ENCODE measurements around the gene PRR23E.

PRR23E gene

DNA sequence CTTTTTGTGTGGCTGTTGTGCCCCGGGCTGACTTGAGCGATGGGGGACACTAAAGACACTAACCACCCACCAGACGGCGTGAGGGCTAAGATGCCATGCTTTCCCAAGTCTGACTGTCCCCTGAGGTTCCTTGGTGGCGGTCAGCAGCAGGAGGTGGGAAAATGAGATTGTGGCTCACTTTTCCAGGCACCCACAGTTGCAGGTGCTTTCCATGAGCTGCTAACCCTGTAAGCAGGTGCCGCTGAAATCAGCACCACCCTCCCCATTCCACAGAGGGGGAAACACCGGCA lies 17.7 kb downstream of the PRR23E start:
- no peak for DNase-seq

DNA sequence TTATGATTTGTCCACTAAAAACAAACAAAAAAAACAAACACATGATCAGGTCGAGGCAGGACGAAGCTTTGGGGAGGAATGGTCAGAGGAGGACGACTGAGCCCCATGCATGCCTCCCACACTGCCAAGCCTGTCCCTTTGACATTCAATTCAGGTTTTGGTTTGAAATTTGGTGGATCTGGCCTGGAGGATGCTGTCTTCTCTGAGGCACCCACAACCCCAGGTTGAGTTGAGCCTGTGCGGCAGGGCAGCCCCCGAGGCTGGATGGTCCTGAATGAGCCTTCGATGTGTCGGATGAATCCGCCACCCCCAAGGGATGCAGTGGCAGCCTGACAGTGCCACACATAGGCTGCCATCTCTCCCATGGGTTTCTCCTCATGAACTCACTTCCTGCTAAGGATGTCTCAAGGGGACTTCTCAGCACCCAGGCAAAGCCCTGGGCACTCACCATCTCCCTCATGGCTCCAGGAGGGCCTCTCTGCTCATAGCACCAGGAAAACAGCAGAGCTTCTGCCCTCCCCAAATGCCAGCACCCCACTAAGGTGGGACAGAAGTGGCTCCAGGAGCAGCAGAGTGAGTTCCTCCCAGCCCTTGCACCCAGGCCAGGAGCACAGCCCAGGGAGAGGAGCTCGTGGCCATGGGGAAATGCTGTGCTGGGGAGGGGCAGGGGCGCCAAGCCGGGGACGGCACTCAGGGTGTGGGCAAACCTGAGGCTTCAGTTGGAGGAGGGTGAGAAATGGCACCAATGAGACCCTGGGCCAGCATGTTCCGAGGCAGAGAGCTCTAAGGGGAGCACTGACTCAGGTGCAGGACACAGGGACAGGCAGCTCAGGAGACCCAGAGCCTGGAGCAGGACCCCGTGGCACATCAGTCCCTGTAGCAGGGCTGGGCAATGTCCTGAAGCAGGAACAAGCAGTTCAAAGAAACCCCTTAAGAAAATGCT lies 18.5 kb downstream of the PRR23E start:
- no peak for DNase-seq

DNA sequence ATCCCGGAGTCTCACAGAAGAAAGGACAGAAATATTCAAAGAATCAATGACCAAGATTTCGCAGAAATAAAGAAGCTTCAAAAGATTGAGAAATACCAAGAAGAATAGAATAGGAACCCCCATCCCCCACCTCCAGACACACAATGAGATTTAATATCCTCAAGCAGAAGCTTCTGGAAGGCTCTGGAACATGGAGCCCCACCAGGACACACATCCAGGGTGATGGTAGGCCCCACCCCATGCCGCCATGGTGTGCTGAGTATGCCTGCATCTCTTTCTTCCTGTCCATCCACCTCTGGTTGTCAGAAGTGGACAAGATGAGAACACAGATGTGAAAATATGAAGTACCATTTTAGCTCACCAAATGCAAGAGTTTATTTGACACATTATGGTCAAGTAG lies 19.3 kb downstream of the PRR23E start:
- no peak for DNase-seq

GRCh38 chr3:127212711-127213110 lies 19.8 kb downstream of the PRR23E start:
- DNase-seq = no peak

DNA sequence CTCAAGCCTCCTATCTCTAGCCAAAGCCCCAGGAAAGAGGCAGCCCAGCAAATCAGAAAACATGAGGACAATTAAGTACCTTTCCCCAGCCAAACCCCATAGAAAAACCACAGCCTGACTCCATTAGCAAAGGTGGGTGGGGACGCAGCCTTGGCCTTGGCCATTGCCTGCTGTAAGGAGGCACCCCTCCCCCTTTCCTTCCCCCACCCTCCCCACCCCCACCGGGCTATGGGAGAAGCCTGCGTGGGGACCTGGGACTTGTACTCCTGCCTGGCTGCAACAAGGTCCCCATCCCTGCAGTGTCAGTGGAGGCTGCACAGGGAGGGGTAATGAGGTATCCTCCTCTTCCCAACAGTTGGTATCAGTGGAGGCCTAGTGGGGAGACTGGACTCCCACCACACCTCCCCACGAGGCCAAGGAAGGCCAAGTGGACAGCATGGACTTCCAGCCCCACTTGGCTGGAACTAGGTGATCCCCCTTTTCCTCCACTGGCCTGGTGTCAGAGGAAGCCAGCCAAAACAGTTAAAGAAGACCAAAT lies 20.5 kb downstream of the PRR23E start:
- DNase-seq = no peak

GRCh38 chr3:127214975-127215374 lies 22.0 kb downstream of the PRR23E start:
- DNase-seq = no peak

GRCh38 chr3:127215714-127216414 lies 22.9 kb downstream of the PRR23E start:
- no peak for DNase-seq

DNA sequence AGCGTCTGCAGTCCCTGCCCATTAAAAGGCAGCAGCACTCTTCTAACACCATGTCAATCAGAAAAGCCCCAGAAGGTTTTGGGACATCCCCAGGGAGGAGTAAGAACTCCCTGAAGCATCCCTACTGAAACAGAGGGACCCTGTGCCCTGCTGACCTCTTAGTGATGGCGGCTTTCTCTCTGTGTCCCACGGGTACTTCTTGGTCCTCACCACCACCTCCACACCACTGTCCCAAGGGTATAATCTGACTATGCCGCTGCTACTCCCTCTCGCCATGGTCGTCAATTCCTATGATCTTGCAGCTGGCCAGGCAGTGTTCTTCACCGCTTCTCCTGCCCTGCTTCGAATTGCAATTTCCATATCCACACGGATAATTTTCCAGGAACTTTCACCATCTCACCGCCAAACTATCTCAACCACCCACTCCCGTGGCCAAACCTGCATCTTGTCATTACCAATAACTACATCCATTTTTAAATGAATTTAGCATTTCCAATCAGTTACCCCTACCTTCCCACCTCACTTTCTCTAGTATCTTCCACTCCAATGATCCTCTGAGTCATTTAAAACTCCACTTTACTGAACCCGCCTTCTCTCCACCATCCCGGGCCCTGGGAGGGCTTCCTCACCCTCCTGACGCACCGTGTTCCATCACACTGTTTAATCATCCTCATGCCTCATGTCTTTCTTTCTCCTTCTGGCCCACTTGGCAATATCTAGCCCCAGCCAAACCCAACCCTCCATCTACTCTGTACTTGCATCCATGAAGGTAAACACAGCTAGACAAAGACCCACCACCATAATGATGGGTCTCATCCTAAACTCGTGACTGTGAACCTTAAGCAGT lies 23.7 kb downstream of the PRR23E start:
- DNase-seq = no peak

GRCh38 chr3:127217596-127218453 lies 24.9 kb downstream of the PRR23E start:
- DNase-seq = no peak

DNA sequence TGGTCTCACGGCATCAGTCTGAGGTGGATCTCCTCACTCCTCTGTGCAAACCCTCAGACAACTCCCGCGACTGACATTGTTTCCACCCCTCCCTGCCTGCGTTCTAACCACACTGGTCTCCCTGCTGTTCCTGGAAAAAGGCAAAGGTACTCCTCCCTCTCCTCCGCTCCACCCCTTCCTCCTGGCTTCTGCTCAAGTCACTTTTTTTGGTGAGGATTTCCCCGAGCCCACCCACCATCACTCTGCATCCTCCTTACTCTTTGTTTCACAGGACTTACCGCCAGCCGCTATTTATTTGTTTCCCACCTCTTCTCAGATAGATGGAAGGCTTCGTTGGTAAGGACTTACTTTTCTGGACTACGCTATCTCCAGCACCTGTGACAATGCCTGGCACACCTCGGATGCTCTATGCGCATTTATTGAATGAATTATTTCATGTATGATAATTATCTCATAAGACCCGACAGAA lies 25.6 kb downstream of the PRR23E start:
- DNase-seq = no peak

DNA sequence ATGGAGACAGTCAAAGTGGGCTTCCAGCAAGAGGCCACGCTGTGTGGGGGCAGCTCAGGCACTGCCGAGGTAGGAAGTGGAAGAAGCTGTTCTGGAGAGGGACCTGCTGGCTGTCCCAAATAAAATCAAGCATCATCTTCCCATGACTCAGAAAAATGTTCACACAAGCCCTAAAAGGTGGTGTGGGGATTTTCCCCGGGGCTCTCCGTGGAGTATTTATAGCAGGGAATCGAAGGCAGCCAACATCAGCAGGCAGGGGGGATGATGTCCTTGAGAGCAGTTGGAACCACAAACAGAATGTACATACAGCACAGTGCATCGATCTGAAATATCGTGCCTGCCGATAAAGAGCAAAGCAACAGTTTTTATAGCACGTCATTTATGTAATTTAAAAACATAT lies 27.6 kb downstream of the PRR23E start:
- no peak for DNase-seq

DNA sequence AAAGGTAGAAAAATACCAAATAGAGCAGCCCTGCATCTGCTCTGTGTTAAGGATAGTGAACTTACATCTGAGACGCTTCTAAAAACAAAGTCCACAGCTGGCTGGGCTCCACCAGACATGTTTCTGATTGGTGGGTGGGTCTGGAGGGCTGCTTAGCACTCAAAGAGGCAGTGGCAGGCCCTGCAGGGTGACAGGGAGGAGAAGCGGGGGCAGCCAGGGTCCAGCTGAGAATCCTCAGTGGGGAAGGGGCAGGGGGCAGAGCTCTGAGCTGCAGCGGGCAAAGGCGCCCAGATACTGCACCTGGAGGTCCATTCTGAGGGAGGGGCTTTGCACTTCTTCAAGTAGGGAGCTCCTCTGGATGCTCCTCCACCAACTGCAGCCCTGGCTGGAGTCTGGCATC lies 28.1 kb downstream of the PRR23E start:
- no peak for DNase-seq

DNA sequence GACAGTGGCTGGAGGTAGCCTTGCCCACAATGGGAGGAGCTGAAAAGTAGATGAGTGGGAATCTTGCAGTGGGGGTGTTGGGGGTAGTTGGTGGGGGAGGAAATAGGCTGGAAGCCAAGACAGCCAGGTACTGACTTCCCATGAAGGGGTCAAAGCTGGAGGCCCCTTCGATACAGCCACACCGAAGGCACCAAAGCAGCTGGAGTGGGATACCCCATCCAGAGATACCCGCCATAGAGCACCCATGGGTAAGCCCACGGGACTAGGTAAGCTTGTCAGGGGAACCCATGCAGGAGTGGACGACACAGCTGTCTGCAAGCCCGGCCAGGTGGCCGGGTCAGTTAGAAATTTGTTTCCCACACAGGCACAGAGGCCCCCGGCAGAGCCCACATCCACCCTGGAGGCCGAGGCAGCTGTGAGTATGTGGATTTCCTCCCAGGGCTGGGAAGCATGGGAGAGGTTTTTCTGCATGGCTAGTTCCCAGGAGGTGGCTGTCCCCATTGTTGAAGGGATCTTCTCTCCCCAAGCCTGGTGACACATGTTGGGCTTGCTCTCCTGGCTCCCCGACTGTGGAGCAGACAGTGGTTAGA lies 28.6 kb downstream of the PRR23E start:
- DNase-seq = no peak

DNA sequence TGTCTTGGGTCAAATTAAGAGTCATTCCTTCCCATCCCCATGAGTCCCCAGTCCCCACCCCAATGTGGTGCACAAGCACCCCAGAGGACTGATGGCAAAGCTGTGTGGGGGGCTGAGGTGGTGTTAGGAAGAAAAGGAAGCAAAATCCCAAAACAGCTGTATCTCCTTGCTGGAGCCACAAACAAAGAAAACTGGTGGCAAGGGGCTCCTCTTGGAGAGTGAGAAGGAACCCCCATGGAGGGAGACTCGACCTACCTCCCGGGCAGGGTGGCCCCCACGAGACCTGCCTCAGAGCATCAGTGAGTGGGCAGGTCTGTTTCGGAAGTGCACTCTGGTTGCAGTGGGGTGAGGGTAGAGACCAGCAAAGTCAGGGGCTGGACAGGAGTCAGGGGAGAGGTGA lies 29.2 kb downstream of the PRR23E start:
- no peak for DNase-seq

DNA sequence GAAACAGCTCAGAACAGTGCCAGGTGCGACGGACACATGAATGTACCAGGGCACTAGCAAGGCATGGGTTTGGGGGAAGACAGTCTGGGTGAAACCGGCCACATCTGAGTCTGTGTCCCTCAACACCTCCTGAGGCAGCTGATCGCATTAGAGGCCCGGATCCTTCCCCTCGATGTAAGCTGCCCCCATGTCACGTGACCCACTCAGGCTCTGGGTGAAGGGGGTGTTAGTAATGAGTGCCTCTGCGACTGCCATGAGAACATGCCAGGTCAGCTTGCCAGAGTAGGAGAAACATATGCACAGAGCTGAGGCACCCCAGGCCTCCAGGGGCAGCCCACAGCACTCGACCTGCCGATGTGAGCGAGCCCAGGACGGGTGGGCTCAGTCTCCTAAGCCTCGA lies 29.7 kb downstream of the PRR23E start:
- no peak for DNase-seq

GRCh38 chr3:127224118-127224517 lies 31.2 kb downstream of the PRR23E start:
- DNase-seq = no peak

DNA sequence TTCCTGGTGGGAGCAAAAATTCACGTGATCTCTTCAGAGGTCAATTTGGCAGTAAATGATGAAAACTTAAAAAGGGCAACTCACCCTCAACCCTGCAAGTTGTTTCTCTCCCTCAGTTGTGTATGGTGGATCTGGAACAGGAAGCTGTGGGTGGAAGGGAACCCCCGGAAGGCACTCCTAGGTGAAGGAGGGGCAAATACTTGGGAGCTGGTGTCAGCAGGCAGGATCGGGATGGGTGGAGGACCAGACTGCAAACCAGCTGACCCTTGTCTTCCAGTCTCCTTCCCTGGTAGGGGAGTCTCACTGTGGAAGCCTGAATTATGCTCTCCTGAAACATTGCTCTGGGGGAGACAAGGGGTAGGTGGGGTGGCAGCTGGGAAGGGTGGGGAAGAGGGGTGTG lies 33.5 kb downstream of the PRR23E start:
- no peak for DNase-seq

- no peak for DNase-seq
Observed at GRCh38 chr3:127226946-127227842, 34.3 kb downstream of the PRR23E start.

DNA sequence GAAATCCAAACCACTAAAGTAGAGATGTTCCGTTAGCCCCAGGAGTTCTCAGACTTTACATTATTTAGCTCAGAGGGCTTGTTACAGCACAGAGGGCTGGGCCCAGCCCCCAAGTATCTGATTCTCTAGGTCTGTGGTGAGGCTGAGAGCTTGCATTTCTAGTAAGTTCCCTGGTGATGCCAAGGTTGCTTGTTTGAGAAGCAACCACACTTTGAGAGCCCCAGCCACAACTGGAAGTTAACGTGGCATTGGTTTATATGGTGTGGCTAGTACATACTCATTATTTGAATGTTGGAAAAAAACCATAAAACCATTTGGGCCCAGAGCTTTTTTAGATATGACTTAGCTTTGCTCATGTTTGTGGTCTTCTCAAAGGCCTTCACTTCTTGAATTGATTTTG lies 35.9 kb downstream of the PRR23E start:
- no peak for DNase-seq

GRCh38 chr3:127233371-127233770 lies 40.4 kb downstream of the PRR23E start:
- DNase-seq = no peak

DNA sequence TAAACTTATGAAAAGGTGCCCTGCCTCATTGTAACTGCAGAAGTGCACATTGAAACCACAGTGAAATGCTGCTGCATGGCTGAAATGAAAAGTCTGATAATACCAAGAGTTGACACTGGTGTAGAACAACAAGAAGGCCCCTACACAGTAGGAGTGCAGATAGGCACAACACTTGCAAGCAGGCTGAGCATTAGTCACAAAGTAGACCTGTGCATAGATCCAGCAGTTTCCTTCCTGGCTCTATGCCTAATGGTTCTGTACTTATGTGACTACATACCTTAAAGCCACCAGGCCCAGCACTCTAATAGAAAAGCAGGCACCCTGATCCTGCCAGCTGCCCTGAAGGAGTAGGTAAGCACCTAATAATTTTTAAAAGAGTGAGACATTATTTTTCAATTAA lies 41.8 kb downstream of the PRR23E start:
- no peak for DNase-seq
